Spleen (tissue), 11 donors: Measurements from ENCODE around the gene GPC3. TPM values are rescaled to one million over a fixed set of nuclear protein-coding genes. Genes with fewer than 3 reads are reported as not detected.

Source experiments
- DNase-seq: peaks from one replicate; pipeline ENCODE4 v3.0.0-alpha.2; 2020
- H3K27ac ChIP-seq, 8 donors: fragments of 200-600 bp; sonication (generic) in 7 of 8; 1 replicate in 4 of 8; 2 replicates in 4 of 8; pipeline versions ENCODE4 v1.5.0 to v1.8.0; 2016 to 2021; ENCODE audit warnings: inconsistent platforms in 4 of 8, mild to moderate bottlenecking in 4 of 8, moderate library complexity in 1 of 8
- H3K27me3 ChIP-seq, 7 donors: fragments of 200-600 bp; sonication (generic) in 6 of 7; replicated peaks in 1 of 7; 1 replicate in 4 of 7; 2 replicates in 3 of 7; pipeline versions ENCODE4 v1.5.0 to v1.8.0; 2016 to 2021; ENCODE audit warnings: inconsistent platforms in 3 of 7, mild to moderate bottlenecking in 1 of 7
- H3K36me3 ChIP-seq, 6 donors: fragments of 200-600 bp; sonication (generic) in 5 of 6; 1 replicate in 4 of 6; 2 replicates in 2 of 6; pipeline versions ENCODE4 v1.5.0 to v1.8.0; 2016 to 2021; ENCODE audit warnings: inconsistent platforms in 2 of 6
- H3K4me1 ChIP-seq, 6 donors: fragments of 200-600 bp; sonication (generic) in 5 of 6; 1 replicate in 3 of 6; 2 replicates in 3 of 6; pipeline versions ENCODE4 v1.5.0 to v1.8.0; 2016 to 2021; ENCODE audit warnings: inconsistent platforms in 3 of 6
- H3K4me3 ChIP-seq, 8 donors: fragments of 200-600 bp; sonication (generic) in 7 of 8; 1 replicate in 4 of 8; 2 replicates in 4 of 8; pipeline versions ENCODE4 v1.5.0 to v1.8.0; 2016 to 2021; ENCODE audit warnings: inconsistent platforms in 4 of 8, mild to moderate bottlenecking in 4 of 8, moderate library complexity in 2 of 8
- H3K9me3 ChIP-seq, 8 donors: fragments of 200-600 bp; sonication (generic) in 7 of 8; 1 replicate in 4 of 8; 2 replicates in 4 of 8; pipeline versions ENCODE4 v1.5.0 to v1.8.0; 2016 to 2021; ENCODE audit warnings: inconsistent platforms in 4 of 8
- CTCF ChIP-seq, 11 experiments: fragments of 200-600 bp in 7 of 11; fragments of 450-650 bp in 4 of 11; sonication (generic) in 4 of 11; IDR thresholded peaks in 8 of 11; conservative IDR thresholded peaks in 3 of 11; 1 replicate in 7 of 11; 2 replicates in 4 of 11; pipeline versions ENCODE4 v1.4.0 to v1.8.0; 2016 to 2021; ENCODE audit warnings: antibody characterized with exemption in 11 of 11, inconsistent platforms in 4 of 11, mild to moderate bottlenecking in 1 of 11
- POLR2A ChIP-seq, 3 donors: fragments of 450-650 bp; IDR thresholded peaks; one replicate each; pipeline ENCODE4 v1.5.1; 2017; ENCODE audit warnings: antibody characterized with exemption in 3 of 3, mild to moderate bottlenecking in 1 of 3
- POLR2AphosphoS5 ChIP-seq, 3 donors: sonication (generic); formaldehyde crosslinking; IDR thresholded peaks; one replicate each; pipeline ENCODE4 v1.5.1; 2017; ENCODE audit warnings: antibody characterized with exemption in 3 of 3
- WGBS, 5 donors: extraction: QIAGEN DNeasy Blood & Tissue Kit in 3 of 5; methylation state at CpG; one replicate each; pipeline versions ENCODE4 v1.1.5 to v1.1.7; 2013 to 2018; 5-methylcytosine and 5-hydroxymethylcytosine counted together
- intact Hi-C: fragments of 100-400 bp; cut with DNase I; formaldehyde crosslinking; loops from one replicate; pipeline ENCODE4 v1.15.0; 2023; ENCODE audit warnings: low total_unique reads
- polyA plus RNA-seq, 3 donors: library from polyadenylated mRNA; stranded (reverse); fragments of 200-250 nt; gene quantifications; one replicate each; pipeline ENCODE4 v1.2.1, GENCODE V29; 2013
- total RNA-seq, 7 donors: library from RNA; depleted of rRNA in 3 of 7; stranded (reverse); fragments of >200 nt in 3 of 7; fragmentation: NEBNext Ultra II Directional in 4 of 7; extraction: Animal tissue kit (Norgen Biotek cat#: 25700) in 4 of 7; gene quantifications; one replicate each; pipeline versions ENCODE4 v1.1.0 to v1.2.1, GENCODE V29; 2016 to 2021
- donor health status: healthy with polysubstance abuse.
- donor health status: DM: no; HTN: no; CAD: no; lungs with moderate emphysema.
- donor health status: DM: no; HTN: no; CAD: no.
- donor health status: Bipolar disorder and iron deficiency.
- donor health status: healthy.
- donor health status: DM: no; HTN: no; CAD: no.
- donor health status: DM: yes; HTN: yes; CAD: no.

The GPC3 gene
- total and polyA plus RNA-seq, 10 donors: 0.41 to 3.3 (median 1.5) TPM

- 61 to 94% (median 78%) methylated on average over 1 of the region's 1 CpG for WGBS, 5 donors
- TF ChIP-seq POLR2A (IDR thresholded peaks at IDR 0.05): no peak
- H3K9me3 ChIP-seq: no peaks in the 10 kb centered on the region
- no peak for DNase-seq
- H3K36me3 ChIP-seq: no peaks in the 10 kb centered on the region
- H3K4me1 ChIP-seq: no peaks in the 10 kb centered on the region
- peaks cover 0 to 4% (median 0%) of the 10 kb centered on the region in 7 donors for H3K27me3 ChIP-seq
- intact Hi-C loops: no loop called here
- H3K27ac ChIP-seq: no peak overlapping the region
- H3K4me3 ChIP-seq: no peak overlapping the region
Observed at GRCh38 chrX:133938530-133938929, 46.9 kb downstream of the GPC3 start.

- H3K27ac ChIP-seq: no peak overlapping the region
- H3K4me1 ChIP-seq: no peaks in the 10 kb centered on the region
- no peak overlapping the region for H3K4me3 ChIP-seq
- no peak for TF ChIP-seq CTCF (IDR thresholded peaks at IDR 0.05 in 8 of 11, conservative IDR thresholded peaks at IDR 0.05 in 3 of 11)
- no peak for TF ChIP-seq POLR2A (IDR thresholded peaks at IDR 0.05)
- no peak for TF ChIP-seq POLR2AphosphoS5 (IDR thresholded peaks at IDR 0.05)
- DNase-seq: no peak
- no peaks in the 10 kb centered on the region for H3K9me3 ChIP-seq
- WGBS, 5 donors: 85 to 97% (median 88%) methylated on average over 3 of the region's 3 CpGs
- intact Hi-C loops: no loop called here
- H3K36me3 ChIP-seq: no peaks in the 10 kb centered on the region
- peaks cover 0 to 4% (median 0%) of the 10 kb centered on the region in 7 donors for H3K27me3 ChIP-seq
Observed at GRCh38 chrX:133937022-133937421, 48.4 kb downstream of the GPC3 start.

GRCh38 chrX:133935076-133935475, 50.3 kb downstream of the GPC3 start:
- TF ChIP-seq CTCF (IDR thresholded peaks at IDR 0.05 in 8 of 11, conservative IDR thresholded peaks at IDR 0.05 in 3 of 11): no peak
- no peaks in the 10 kb centered on the region for H3K36me3 ChIP-seq
- H3K9me3 ChIP-seq: no peaks in the 10 kb centered on the region
- H3K27me3 ChIP-seq: peaks cover 0 to 4% (median 0%) of the 10 kb centered on the region in 7 donors
- intact Hi-C loops: no loop called here
- no peak for DNase-seq
- H3K27ac ChIP-seq: no peak overlapping the region
- H3K4me1 ChIP-seq: no peaks in the 10 kb centered on the region
- no peak overlapping the region for H3K4me3 ChIP-seq
- WGBS, 5 donors: 67 to 84% (median 70%) methylated on average over 4 of the region's 4 CpGs

- Histone ChIP-seq H3K4me1 (no peaks in the 10 kb centered on the region), H3K27me3 (peaks cover 0 to 4% (median 0%) of the 10 kb centered on the region in 7 donors), H3K27ac (no peak overlapping the region), H3K9me3 (no peaks in the 10 kb centered on the region), H3K4me3 (no peak overlapping the region), H3K36me3 (no peaks in the 10 kb centered on the region)
- no peak for DNase-seq
- TF ChIP-seq POLR2A (IDR thresholded peaks at IDR 0.05) (no peak), CTCF (IDR thresholded peaks at IDR 0.05 in 8 of 11, conservative IDR thresholded peaks at IDR 0.05 in 3 of 11) (no peak), POLR2AphosphoS5 (IDR thresholded peaks at IDR 0.05) (no peak)
- intact Hi-C loops: no loop called here
- 63 to 95% (median 85%) methylated on average over 2 of the region's 2 CpGs for WGBS, 5 donors
Observed at GRCh38 chrX:133933316-133933715, 52.1 kb downstream of the GPC3 start.

GRCh38 chrX:133929836-133930464, 55.4 kb downstream of the GPC3 start:
- Histone ChIP-seq H3K36me3 (no peaks in the 10 kb centered on the region), H3K4me3 (no peak overlapping the region), H3K4me1 (no peaks in the 10 kb centered on the region), H3K9me3 (no peaks in the 10 kb centered on the region), H3K27ac (no peak overlapping the region), H3K27me3 (no peaks in the 10 kb centered on the region)
- DNase-seq: no peak
- WGBS, 5 donors: 77 to 97% (median 87%) methylated on average over 2 of the region's 2 CpGs
- TF ChIP-seq POLR2AphosphoS5 (IDR thresholded peaks at IDR 0.05) (no peak), CTCF (IDR thresholded peaks at IDR 0.05 in 8 of 11, conservative IDR thresholded peaks at IDR 0.05 in 3 of 11) (no peak), POLR2A (IDR thresholded peaks at IDR 0.05) (no peak)
- intact Hi-C loops: no loop called here
